Stimulated activated CD4-positive, alpha-beta T cell treated with anti-CD3 and anti-CD28 coated beads, Interleukin-12 subunit alpha, Interleukin-12 subunit beta, amount 100 ng/mL, for 4 hours (primary cell): ENCODE data around the gene SREBF1.
"Not testable (repeated sequence)": the region's sequence is repeated elsewhere in the genome, so short reads cannot be mapped to it uniquely, and the experiment has no call there.

Source experiments
- DNase-seq: peaks from one replicate; pipeline ENCODE4 v3.0.0-alpha.2; 2020

SREBF1 gene

GRCh38 chr17:17809531-17810083 is 27.2 kb downstream of the SREBF1 start:
- DNase-seq, result no peak

GRCh38 chr17:17808706-17809432 is 27.9 kb downstream of the SREBF1 start:
- DNase-seq, result no peak

GRCh38 chr17:17808200-17808599 is 28.6 kb downstream of the SREBF1 start:
- DNase-seq, result not testable (repeated sequence)

- DNase-seq, result no peak
Measured at GRCh38 chr17:17807440-17807839, 29.3 kb downstream of the SREBF1 start.

GRCh38 chr17:17806611-17807274 is 30.0 kb downstream of the SREBF1 start:
- no peak for DNase-seq

- no peak for DNase-seq
Measured at GRCh38 chr17:17806035-17806434, 30.8 kb downstream of the SREBF1 start.

GRCh38 chr17:17805575-17805974 is 31.2 kb downstream of the SREBF1 start:
- no peak for DNase-seq

- DNase-seq, result no peak
Measured at GRCh38 chr17:17804007-17804406, 32.8 kb downstream of the SREBF1 start.

GRCh38 chr17:17801800-17802481 is 34.8 kb downstream of the SREBF1 start:
- no peak for DNase-seq

GRCh38 chr17:17800504-17801021 is 36.2 kb downstream of the SREBF1 start:
- DNase-seq, result no peak

GRCh38 chr17:17798573-17799255 is 38.1 kb downstream of the SREBF1 start:
- DNase-seq, result no peak

GRCh38 chr17:17798010-17798556 is 38.7 kb downstream of the SREBF1 start:
- DNase-seq, result no peak

GRCh38 chr17:17797119-17797809 is 39.5 kb downstream of the SREBF1 start:
- DNase-seq, result no peak

- DNase-seq, result no peak
Measured at GRCh38 chr17:17796787-17797061, 40.1 kb downstream of the SREBF1 start.

- no peak for DNase-seq
Measured at GRCh38 chr17:17795946-17796786, 40.6 kb downstream of the SREBF1 start.

GRCh38 chr17:17795296-17795695 is 41.5 kb downstream of the SREBF1 start:
- DNase-seq, result no peak

GRCh38 chr17:17794382-17794781 is 42.4 kb downstream of the SREBF1 start:
- DNase-seq, result no peak

- DNase-seq, result no peak
Measured at GRCh38 chr17:17793378-17794214, 43.2 kb downstream of the SREBF1 start.

GRCh38 chr17:17792551-17793377 is 44.0 kb downstream of the SREBF1 start:
- peak; percentile 21 for DNase-seq
